Keratinocyte (primary cell): ENCODE measurements around the gene FMO4. TPM values are rescaled to one million over a fixed set of nuclear protein-coding genes. Genes with fewer than 3 reads are reported as not detected.

Experiments used
- DNase-seq: peaks from one replicate; pipeline ENCODE4 v3.0.0-alpha.2; 2011; ENCODE audit warnings: low read depth, missing footprints, low spot score
- FAIRE-seq: peaks from 2 replicates; lab custom pipeline; 2011; peaks lifted over from hg19 to GRCh38; lab: Jason Lieb, UNC
- H2AFZ ChIP-seq: 2 replicates; pipeline ENCODE4 v1.6.0; 2012; ENCODE audit warnings: low read length, control low read depth, inconsistent platforms; ENCODE audit not compliant: control insufficient read depth
- H3K27ac ChIP-seq: 2 replicates; pipeline ENCODE4 v1.5.1; 2011; ENCODE audit warnings: low read length; ENCODE audit not compliant: control insufficient read depth, insufficient read depth
- H3K27me3 ChIP-seq: 3 replicates; pipeline ENCODE4 v1.6.0; 2011; ENCODE audit warnings: low read length; ENCODE audit not compliant: control insufficient read depth, insufficient read depth; ENCODE audit errors: extremely low read depth
- H3K36me3 ChIP-seq, 2 experiments: 2 replicates in 1 of 2; 3 replicates in 1 of 2; pipeline ENCODE4 v1.5.1; 2011; ENCODE audit warnings: low read length in 2 of 2, mild to moderate bottlenecking in 1 of 2; ENCODE audit not compliant: control insufficient read depth in 2 of 2, insufficient read depth in 2 of 2; ENCODE audit errors: extremely low read depth in 1 of 2
- H3K4me1 ChIP-seq: 3 replicates; pipeline ENCODE4 v1.5.1; 2011; ENCODE audit warnings: low read length; ENCODE audit not compliant: control insufficient read depth, insufficient read depth; ENCODE audit errors: extremely low read depth
- H3K4me2 ChIP-seq: 3 replicates; pipeline ENCODE4 v1.6.0; 2011; ENCODE audit warnings: low read depth, low read length; ENCODE audit not compliant: control insufficient read depth, insufficient read depth; ENCODE audit errors: extremely low read depth
- H3K4me3 ChIP-seq, 3 experiments: fragments of 200-600 bp in 1 of 3; sonication (generic) in 1 of 3; 2 replicates in 2 of 3; 3 replicates in 1 of 3; pipeline ENCODE4 v1.5.1; 2011 to 2016; ENCODE audit warnings: low read length in 3 of 3, mild to moderate bottlenecking in 3 of 3, control low read depth in 2 of 3, inconsistent platforms in 1 of 3, low read depth in 1 of 3, mixed read lengths in 1 of 3, mixed run types in 1 of 3, moderate library complexity in 1 of 3; ENCODE audit not compliant: control insufficient read depth in 2 of 3, insufficient read depth in 2 of 3; ENCODE audit errors: extremely low read depth in 1 of 3
- H3K79me2 ChIP-seq: 2 replicates; pipeline ENCODE4 v1.6.0; 2012; ENCODE audit warnings: low read length; ENCODE audit not compliant: control insufficient read depth, insufficient read depth
- H3K9ac ChIP-seq: 3 replicates; pipeline ENCODE4 v1.6.0; 2011; ENCODE audit warnings: low read length; ENCODE audit not compliant: control insufficient read depth, insufficient read depth; ENCODE audit errors: extremely low read depth
- H3K9me1 ChIP-seq: 3 replicates; pipeline ENCODE4 v1.6.0; 2011; ENCODE audit warnings: low read length; ENCODE audit not compliant: control insufficient read depth, insufficient read depth; ENCODE audit errors: extremely low read depth
- H3K9me3 ChIP-seq: 2 replicates; pipeline ENCODE4 v1.5.1; 2012; ENCODE audit warnings: low read depth, low read length; ENCODE audit not compliant: control insufficient read depth
- H4K20me1 ChIP-seq: 3 replicates; pipeline ENCODE4 v1.6.0; 2011; ENCODE audit warnings: low read length; ENCODE audit not compliant: control insufficient read depth, insufficient read depth; ENCODE audit errors: extremely low read depth
- EZH2 ChIP-seq: IDR thresholded peaks from one replicate; pipeline ENCODE4 v1.6.1; 2012; ENCODE audit warnings: inconsistent platforms, mild to moderate bottlenecking, low read length, moderate library complexity
- dilution Hi-C: fragments of 300-500 bp; cut with MboI; formaldehyde crosslinking; loops from one replicate; pipeline ENCODE4 v1.7.0; 2020; ENCODE audit warnings: low sequenced_read_pairs; ENCODE audit not compliant: extremely low pct_ligation_motif_present
- polyA minus RNA-seq, 3 experiments: library from RNA; depleted of rRNA, polyadenylated mRNA; stranded (reverse); fragments of >200 nt; gene quantifications; 1 replicate in 1 of 3; 2 replicates in 1 of 3; 3 replicates in 1 of 3; pipeline ENCODE4 v1.2.3, GENCODE V29; 2011
- polyA plus RNA-seq, 5 experiments: library from polyadenylated mRNA; depleted of rRNA in 3 of 5; stranded (reverse) in 3 of 5; stranded (forward) in 1 of 5; unstranded in 1 of 5; fragments of >200 nt; gene quantifications; 1 replicate in 1 of 5; 2 replicates in 3 of 5; 3 replicates in 1 of 5; pipeline versions ENCODE4 v1.2.1 to v1.2.3, GENCODE V29; 2011 to 2012; ENCODE audit warnings: missing spikeins in 2 of 5, low read depth in 1 of 5, low replicate concordance in 1 of 5
- TF ChIP-seq, protein P1 (sequence below), 3 experiments: IDR thresholded peaks in 1 of 3; conservative IDR thresholded peaks in 1 of 3; optimal IDR thresholded peaks in 1 of 3; 2 replicates in 2 of 3; 3 replicates in 1 of 3; pipeline versions ENCODE3 to v1.5.1; 2011; ENCODE audit warnings: low read length in 3 of 3, mild to moderate bottlenecking in 3 of 3, moderate library complexity in 2 of 3, control low read depth in 1 of 3, inconsistent platforms in 1 of 3; ENCODE audit not compliant: insufficient read depth in 2 of 3; ENCODE audit errors: extremely low read depth in 1 of 3

Gene FMO4, protein sequence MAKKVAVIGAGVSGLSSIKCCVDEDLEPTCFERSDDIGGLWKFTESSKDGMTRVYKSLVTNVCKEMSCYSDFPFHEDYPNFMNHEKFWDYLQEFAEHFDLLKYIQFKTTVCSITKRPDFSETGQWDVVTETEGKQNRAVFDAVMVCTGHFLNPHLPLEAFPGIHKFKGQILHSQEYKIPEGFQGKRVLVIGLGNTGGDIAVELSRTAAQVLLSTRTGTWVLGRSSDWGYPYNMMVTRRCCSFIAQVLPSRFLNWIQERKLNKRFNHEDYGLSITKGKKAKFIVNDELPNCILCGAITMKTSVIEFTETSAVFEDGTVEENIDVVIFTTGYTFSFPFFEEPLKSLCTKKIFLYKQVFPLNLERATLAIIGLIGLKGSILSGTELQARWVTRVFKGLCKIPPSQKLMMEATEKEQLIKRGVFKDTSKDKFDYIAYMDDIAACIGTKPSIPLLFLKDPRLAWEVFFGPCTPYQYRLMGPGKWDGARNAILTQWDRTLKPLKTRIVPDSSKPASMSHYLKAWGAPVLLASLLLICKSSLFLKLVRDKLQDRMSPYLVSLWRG
- polyA plus RNA-seq (2.9 to 6.2 TPM (median 4.7 TPM) in 3 replicates), polyA minus RNA-seq (0.39 to 4.1 TPM (median 3.6 TPM) in 3 replicates)
- polyA plus RNA-seq (2011; ENCODE audit: low read depth): 1.9 TPM
- polyA plus RNA-seq (2011; cell fraction: cytosol; rRNA removed): 1.9 and 4.0 TPM in 2 replicates
- polyA plus RNA-seq (2011; cell fraction: nucleus; rRNA removed): 5.2 and 5.9 TPM in 2 replicates
- 1.6 and 2.1 TPM in 2 replicates for polyA plus RNA-seq (2012; ENCODE audit: low replicate concordance)
- 1.5 TPM for polyA minus RNA-seq (2011; cell fraction: cytosol; rRNA and poly(A)+ RNA removed)
- 2.0 and 5.0 TPM in 2 replicates for polyA minus RNA-seq (2011; cell fraction: nucleus; rRNA and poly(A)+ RNA removed)

DNA sequence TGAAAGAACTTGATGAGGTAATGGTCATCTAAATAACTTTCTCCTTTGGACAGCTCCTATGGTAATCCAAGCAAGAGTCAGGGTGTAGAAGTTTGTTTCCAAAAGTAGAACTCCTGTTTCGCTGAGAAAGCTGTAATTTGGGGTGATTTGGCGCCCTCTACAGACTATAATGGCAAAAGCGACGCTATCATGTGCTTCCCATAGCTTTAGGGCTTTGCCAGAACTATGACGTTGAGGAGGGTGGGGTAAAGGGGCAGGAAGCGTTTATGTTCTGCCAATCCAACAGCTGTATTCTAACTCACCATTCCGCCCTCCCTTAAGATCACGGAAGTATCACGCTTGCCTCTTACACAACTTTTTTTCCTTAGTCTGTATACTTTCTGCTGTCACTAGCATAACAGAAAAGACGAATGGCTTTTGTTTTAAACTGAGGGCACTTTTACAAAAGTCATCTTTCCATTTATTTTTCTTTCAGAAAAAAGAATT, at the start of gene FMO4:
FMO4 (plus strand) TSS at position 349 of the 486 bp plus-strand sequence. CDS start 5,643 bp downstream, outside the sequence.
- Histone ChIP-seq H3K27ac (peak within 1 kb of the TSS; percentile 56), H3K9ac (peak within 1 kb of the TSS; percentile 63), H3K4me1 (peaks cover 8% of the 10 kb centered on the region), H4K20me1 (no peaks in the 10 kb centered on the region), H3K79me2 (no peaks in the 10 kb centered on the region), H3K4me3 (peak within 1 kb of the TSS; percentile 10 to 70 (median 28)), H3K27me3 (no peaks in the 10 kb centered on the region), H3K36me3 (no peaks in the 10 kb centered on the region), H3K9me1 (no peaks in the 10 kb centered on the region), H3K9me3 (no peaks in the 10 kb centered on the region), H2AFZ (peak within 1 kb of the TSS; percentile 84), H3K4me2 (peak within 1 kb of the TSS; percentile 98)
- DNase-seq: peak; percentile 88
- dilution Hi-C loops: no loop called here
- TF ChIP-seq, protein P1, sequence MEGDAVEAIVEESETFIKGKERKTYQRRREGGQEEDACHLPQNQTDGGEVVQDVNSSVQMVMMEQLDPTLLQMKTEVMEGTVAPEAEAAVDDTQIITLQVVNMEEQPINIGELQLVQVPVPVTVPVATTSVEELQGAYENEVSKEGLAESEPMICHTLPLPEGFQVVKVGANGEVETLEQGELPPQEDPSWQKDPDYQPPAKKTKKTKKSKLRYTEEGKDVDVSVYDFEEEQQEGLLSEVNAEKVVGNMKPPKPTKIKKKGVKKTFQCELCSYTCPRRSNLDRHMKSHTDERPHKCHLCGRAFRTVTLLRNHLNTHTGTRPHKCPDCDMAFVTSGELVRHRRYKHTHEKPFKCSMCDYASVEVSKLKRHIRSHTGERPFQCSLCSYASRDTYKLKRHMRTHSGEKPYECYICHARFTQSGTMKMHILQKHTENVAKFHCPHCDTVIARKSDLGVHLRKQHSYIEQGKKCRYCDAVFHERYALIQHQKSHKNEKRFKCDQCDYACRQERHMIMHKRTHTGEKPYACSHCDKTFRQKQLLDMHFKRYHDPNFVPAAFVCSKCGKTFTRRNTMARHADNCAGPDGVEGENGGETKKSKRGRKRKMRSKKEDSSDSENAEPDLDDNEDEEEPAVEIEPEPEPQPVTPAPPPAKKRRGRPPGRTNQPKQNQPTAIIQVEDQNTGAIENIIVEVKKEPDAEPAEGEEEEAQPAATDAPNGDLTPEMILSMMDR (optimal IDR thresholded peaks at IDR 0.05 in 1 of 3, IDR thresholded peaks at IDR 0.05 in 1 of 3, conservative IDR thresholded peaks at IDR 0.05 in 1 of 3; ENCODE audit: extremely low read depth in 1 of 3, insufficient read depth in 2 of 3, low read length in 3 of 3): peak; percentile 75 to 87 (median 79)
- TF ChIP-seq EZH2: no peak
- peak; percentile 99 for FAIRE-seq

DNA sequence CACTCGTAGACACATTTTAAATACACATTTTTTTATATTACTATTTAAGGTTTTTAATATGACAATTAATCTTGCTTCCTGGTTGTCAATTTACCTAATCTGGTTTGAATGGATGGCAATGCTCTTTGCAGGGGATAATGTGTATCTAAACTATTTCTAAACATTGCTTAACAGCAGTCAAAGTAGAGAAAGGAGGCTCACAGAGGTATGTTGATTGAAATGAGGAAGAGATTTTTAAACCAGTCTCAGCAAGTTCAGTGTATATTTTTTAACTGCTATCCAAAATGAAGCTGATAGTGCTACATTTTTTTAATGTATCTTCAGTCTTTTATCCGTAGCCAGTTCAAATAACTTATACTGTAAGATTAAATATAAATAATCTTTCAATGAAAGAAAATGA, 48.3 kb upstream of the FMO4 start:
- Histone ChIP-seq H3K9me1 (no peaks in the 10 kb centered on the region), H3K4me2 (no peak overlapping the region), H3K9me3 (no peaks in the 10 kb centered on the region), H2AFZ (peak overlapping the region; percentile 28), H3K9ac (no peak overlapping the region), H3K4me3 (no peak overlapping the region), H3K27ac (no peak overlapping the region), H3K4me1 (peaks cover 25% of the 10 kb centered on the region), H3K79me2 (no peaks in the 10 kb centered on the region), H3K27me3 (no peaks in the 10 kb centered on the region), H3K36me3 (no peaks in the 10 kb centered on the region), H4K20me1 (no peaks in the 10 kb centered on the region)
- dilution Hi-C loops: no loop called here
- DNase-seq (no peak), FAIRE-seq (no peak)
- TF ChIP-seq, protein P1 (optimal IDR thresholded peaks at IDR 0.05 in 1 of 3, IDR thresholded peaks at IDR 0.05 in 1 of 3, conservative IDR thresholded peaks at IDR 0.05 in 1 of 3; ENCODE audit: extremely low read depth in 1 of 3, insufficient read depth in 2 of 3, low read length in 3 of 3): no peak
- TF ChIP-seq EZH2: no peak
